Stimulated activated CD4-positive, alpha-beta T cell treated with anti-CD3 and anti-CD28 coated beads, Interleukin-12 subunit alpha, Interleukin-12 subunit beta, amount 100 ng/mL, for 24 hours (primary cell): ENCODE data around the gene GNG14.
A peak's percentile ranks its signal among the peaks of the same experiment; 100 is the strongest.
"Not testable (repeated sequence)": the region's sequence is repeated elsewhere in the genome, so short reads cannot be mapped to it uniquely, and the experiment has no call there.

Source experiments
- DNase-seq, 2 experiments: peaks; one replicate each; pipeline ENCODE4 v3.0.0-alpha.2; 2020; ENCODE audit warnings: low read depth in 2 of 2

GNG14 gene

GRCh38 chr19:12696366-12697335, 8.9 kb downstream of the GNG14 start, which contains the start of gene FBXW9:
FBXW9 (minus strand) TSS chr19:12696631; CDS start chr19:12696581, 50 bp downstream.
- DNase-seq = peak; percentile 95 to 98

- not testable (repeated sequence) for DNase-seq
Observed at GRCh38 chr19:12697425-12697824, 9.6 kb downstream of the GNG14 start.

GRCh38 chr19:12698138-12698537, 10.3 kb downstream of the GNG14 start:
- DNase-seq = no peak

DNA sequence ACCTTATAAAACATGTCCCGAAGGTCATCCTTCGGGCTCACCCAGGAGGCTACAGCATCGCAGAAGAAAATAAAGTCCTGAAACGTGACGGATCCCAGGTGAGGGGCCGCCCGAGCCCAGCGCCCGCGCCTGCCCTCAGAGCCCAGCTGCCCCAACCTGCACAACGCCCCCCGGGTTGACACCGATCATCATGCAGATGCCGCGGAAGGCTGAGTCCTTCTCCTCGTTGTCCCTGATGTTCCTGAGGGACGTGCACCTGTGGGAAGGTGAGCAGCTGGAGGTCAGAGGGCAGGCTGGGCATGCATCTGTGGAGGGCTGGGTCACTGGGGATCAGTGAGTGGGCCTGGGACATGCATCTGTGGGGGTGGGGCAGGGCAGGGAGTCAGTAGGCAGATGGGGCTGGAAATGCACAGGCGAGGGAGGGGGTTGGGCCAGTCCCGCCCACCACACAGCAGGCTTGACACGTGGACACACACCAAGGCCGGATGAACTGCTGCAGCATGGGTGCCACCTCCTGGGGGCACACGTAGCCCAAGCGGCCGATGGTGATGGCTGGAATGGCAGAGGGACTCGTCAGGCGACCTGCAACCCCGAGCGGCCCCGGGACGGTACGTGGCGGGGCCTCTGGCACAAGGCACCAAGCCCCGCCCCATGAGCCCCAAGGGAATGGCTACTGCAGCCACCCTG, 13.9 kb downstream of the GNG14 start:
- DNase-seq = no peak

DNA sequence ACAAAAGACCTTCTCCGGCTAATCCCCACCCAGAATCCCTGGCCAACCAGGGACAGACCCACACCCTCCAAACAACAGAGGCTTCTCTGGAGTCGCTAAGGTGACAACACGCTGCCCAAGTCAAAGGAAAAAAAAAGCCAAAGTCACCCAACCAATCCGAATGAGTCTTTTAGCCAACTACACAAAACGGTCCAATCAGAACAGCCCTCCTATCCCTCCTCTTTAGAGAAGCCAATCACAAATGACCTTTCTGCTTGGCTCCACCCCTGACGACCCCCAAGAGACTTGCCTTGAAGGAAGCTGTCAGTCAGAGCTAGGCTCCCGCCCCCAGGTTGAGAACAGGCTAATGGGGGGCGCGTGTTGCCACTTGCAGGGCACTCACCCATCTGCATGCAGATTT, 15.2 kb downstream of the GNG14 start:
- no peak for DNase-seq

DNA sequence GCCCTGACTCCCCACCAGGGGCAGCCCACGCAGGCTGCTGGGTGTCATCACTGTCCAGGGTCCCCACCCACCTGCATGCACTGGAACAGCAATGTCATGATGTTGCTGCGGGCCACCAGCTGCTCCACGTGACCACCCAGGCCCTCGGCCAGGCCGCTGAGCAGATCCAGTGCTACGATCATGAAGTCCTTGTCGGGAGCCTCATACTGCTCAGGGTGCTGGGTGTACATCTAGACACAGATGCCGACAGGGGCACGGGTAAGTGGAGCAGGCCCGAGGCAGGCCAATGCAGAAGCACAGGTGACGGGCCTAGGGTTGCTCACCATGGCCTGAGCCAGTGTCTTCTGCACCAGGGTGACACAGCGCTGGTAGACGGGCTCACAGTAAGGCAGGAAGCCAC, 17.4 kb downstream of the GNG14 start:
- DNase-seq = no peak

- DNase-seq = no peak
Observed at GRCh38 chr19:12705654-12706331, 18.0 kb downstream of the GNG14 start.

GRCh38 chr19:12706332-12706718, 18.5 kb downstream of the GNG14 start:
- DNase-seq = no peak

GRCh38 chr19:12708641-12709040, 20.8 kb downstream of the GNG14 start:
- no peak for DNase-seq

GRCh38 chr19:12711187-12711586, 23.4 kb downstream of the GNG14 start:
- DNase-seq = no peak

DNA sequence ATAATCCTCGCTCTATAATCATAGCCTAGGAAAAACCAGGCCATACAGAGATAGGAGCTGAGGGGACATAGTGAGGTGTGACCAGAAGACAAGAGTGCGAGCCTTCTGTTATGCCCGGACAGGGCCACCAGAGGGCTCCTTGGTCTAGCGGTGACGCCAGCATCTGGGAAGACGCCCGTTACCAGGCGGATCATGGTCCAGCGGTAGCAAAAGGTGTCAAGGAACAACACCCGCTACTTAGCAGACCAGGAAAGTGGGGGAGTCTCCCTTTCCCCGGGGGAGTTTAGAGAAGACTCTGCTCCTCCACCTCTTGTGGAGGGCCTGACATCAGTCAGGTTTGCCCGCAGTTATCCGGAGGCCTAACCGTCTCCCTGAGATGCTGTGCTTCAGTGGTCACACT, 24.3 kb downstream of the GNG14 start:
- DNase-seq = not testable (repeated sequence)

DNA sequence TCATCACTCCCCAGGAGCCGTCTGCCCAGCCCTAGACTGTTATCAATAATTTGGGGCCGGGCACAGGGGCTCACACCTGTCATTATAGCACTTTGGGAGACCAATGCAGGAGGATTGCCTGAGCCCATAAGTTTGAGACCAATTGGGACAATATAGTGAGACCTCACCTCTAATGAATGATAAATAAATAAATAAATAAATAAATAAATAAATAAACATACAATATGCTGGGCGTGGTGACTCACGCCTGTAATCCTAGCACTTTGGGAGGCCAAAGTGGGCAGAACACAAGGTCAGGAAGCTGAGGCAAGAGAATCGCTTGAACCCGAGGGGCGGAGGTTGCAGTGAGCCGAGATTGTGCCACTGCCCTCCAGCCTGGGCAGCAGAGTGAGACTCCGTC, 25.5 kb downstream of the GNG14 start:
- not testable (repeated sequence) for DNase-seq

DNA sequence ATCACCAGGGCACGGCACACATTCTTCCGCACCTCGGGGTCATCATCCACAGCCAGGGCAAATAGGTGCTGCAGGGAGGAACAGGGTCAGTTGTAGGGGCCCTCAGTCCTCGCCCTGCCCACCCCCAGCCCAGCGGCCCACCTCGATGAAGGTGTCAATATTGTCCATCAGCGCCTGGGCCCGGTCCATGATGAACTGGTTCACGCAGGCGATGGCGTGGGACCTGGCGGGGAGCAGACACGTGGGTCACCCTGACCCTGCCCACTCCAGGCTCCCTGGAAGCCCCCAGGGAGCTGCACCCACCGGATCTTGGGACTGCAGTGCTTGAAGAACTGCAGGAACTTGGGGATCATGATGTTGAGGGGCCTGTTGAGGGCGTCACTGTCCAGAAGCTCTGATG, 27.3 kb downstream of the GNG14 start:
- no peak for DNase-seq

GRCh38 chr19:12715929-12716328, 28.1 kb downstream of the GNG14 start:
- DNase-seq = no peak

DNA sequence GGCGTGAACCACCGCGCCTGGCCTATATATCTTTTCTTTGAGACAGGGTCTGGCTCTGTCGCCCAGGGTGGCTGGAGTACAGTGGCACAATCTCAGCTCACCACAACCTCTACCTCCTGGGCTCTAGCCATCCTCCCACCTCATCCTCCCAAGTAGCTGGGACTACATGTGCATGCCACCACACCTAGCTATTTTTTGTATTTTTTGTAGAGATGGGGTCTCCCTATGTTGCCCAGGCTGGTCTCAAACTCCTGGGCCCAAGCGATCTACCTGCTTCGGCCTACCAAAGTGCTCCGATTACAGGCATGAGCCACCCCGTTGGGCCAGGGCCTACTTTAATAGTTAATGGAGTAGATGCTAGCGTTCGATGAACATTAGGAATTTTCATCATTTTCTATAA, 32.5 kb downstream of the GNG14 start:
- DNase-seq = no peak

DNA sequence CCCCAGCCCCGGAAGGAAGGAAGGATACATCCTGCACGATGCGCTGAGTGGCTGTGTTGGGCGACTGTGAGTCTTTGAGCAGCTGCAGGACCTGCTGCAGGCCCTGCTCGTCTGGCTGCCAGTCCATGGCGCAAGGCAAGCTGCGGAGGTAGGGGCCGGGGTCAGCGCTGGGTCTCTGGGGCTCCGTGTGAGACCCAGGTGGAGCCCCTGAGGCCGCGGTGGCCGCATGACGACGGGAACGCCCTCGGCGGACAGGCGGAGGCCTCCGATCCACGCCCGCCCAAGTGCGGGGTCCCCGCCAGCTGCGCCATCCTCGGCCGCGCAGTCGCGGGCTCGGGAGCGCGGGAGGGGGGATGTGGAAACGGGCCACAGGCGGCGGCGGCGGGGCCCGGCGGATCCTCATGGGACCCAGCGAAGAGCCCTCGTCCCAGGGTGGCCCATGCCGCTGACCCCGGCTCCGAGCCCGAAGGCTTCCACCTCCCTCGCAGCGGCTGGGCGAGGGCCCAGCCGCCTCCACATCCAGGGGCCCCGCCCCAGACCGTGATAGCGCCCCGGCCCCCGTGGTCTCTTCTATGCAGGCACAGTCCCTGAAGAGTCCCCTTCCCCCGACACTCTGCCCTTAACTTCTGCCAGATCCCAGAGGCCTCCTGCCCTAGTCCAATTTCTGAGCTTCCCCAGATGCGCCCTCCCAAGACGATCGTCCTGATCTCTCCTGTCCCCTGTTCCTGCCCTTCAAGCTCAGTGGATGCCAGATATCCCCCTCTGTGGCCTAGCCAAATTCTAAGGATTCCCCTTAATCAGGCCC, 33.3 kb downstream of the GNG14 start:
- no peak for DNase-seq

DNA sequence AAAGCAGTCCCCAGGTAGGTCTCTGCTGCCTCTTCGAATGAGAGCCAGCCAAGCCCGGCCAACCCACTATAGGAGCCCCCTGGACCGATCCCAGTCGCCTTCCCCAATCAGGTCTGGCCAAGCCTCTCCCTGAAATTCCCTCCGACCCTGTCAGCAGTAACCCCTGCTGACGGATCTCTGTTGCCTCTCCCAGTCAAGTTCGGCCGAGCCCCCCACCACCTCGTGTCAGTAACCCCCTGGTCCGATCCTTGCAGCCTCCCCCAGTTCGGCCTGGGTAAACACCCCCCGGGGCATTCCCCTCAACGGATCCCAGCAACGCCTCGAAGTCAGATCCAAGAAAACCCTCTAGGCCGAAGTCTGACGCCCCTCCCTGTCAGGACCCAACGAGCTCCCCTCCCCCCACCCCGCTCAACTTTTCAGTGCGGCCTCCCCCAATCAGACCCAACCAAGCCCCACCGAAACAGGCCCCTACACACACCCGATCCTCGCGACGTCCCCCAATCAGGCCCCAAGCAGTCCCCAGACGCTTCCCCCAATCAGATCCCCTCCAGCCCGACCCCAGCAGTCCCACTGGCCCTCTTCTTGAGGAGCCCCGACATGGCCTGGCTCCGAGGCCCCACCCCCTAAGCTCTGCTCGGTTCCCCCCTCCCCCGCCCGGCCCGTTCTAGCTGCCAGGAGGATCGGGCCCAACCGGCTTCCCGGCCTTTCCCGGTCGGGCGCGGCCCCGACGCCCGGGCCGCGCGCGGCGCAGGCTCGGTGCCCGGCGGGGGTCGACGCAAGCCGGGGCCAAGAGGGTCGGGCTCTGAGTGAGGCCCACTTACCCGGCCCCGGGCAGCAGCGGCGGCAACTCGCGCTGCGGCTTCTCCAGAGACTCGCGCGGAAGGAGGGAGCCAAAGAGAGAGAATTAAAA, 34.1 kb downstream of the GNG14 start:
- no peak for DNase-seq

- DNase-seq = peak; percentile 83 to 91
Observed at GRCh38 chr19:12722566-12723380, 35.0 kb downstream of the GNG14 start.

DNA sequence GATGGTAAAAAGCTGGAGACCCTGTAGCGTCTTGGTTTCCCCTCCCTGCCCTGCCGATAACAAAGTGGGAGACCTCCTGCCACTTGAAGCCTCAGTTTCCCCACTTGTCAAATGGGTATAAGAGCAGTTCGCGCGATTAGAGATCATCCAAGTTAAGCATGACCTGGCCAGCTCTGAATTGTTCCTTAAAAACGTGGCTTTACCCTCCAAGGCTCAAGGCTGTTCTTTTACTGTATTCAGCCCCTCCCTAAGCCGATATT, 35.5 kb downstream of the GNG14 start:
- no peak for DNase-seq
